Omental fat pad (tissue), 4 donors: ENCODE results near the gene ZNF804A. TPM values are rescaled to one million over a fixed set of nuclear protein-coding genes. Genes with fewer than 3 reads are reported as not detected.
"Not testable (repeated sequence)": the region's sequence is repeated elsewhere in the genome, so short reads cannot be mapped to it uniquely, and the experiment has no call there.

Experiments
- ATAC-seq: fragments of 150-250 bp; one replicate; pipeline ENCODE4 v1.9.1; 2016; ENCODE audit warnings: mild to moderate bottlenecking, moderate library complexity; ENCODE audit not compliant: low FRiP score
- DNase-seq: peaks from one replicate; pipeline ENCODE4 v3.0.0-alpha.2; 2019; ENCODE audit warnings: low spot score
- total RNA-seq, 4 donors: library from RNA; depleted of rRNA; stranded (reverse); fragments of >200 nt; gene quantifications; one replicate each; pipeline ENCODE4 v1.1.0, GENCODE V29; 2016
- TF ChIP-seq, protein P1 (sequence below), 3 donors: fragments of 450-650 bp; IDR thresholded peaks; one replicate each; pipeline ENCODE4 v1.5.1; 2016 to 2017; ENCODE audit warnings: antibody characterized with exemption in 3 of 3, mild to moderate bottlenecking in 3 of 3, moderate library complexity in 2 of 3

Gene ZNF804A
- total RNA-seq, 4 donors from 2014 or later = 0.09 to 0.79 (median 0.60) TPM; not detected in 1

DNA sequence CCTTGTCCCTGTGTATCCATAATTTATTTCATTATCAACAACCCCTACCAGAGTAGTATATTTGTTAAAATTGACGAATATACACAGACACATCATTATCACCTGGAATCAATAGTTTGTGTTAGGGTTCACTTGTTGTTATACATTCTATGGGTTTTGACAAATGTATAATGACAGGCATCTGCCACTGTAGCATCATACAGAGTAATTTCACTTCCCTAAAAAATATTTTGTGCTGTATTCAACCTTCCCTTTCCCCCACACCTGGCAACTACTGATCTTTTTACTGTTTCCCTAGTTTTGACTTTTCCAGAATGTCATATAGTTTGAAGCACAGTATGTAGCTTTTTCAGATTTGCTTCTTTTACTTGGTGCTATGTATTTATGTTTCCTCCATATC lies 132.0 kb downstream of the ZNF804A start:
- TF ChIP-seq, protein P1, sequence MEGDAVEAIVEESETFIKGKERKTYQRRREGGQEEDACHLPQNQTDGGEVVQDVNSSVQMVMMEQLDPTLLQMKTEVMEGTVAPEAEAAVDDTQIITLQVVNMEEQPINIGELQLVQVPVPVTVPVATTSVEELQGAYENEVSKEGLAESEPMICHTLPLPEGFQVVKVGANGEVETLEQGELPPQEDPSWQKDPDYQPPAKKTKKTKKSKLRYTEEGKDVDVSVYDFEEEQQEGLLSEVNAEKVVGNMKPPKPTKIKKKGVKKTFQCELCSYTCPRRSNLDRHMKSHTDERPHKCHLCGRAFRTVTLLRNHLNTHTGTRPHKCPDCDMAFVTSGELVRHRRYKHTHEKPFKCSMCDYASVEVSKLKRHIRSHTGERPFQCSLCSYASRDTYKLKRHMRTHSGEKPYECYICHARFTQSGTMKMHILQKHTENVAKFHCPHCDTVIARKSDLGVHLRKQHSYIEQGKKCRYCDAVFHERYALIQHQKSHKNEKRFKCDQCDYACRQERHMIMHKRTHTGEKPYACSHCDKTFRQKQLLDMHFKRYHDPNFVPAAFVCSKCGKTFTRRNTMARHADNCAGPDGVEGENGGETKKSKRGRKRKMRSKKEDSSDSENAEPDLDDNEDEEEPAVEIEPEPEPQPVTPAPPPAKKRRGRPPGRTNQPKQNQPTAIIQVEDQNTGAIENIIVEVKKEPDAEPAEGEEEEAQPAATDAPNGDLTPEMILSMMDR (IDR thresholded peaks at IDR 0.05) = no peak
- ATAC-seq (no peak), DNase-seq (no peak)

DNA sequence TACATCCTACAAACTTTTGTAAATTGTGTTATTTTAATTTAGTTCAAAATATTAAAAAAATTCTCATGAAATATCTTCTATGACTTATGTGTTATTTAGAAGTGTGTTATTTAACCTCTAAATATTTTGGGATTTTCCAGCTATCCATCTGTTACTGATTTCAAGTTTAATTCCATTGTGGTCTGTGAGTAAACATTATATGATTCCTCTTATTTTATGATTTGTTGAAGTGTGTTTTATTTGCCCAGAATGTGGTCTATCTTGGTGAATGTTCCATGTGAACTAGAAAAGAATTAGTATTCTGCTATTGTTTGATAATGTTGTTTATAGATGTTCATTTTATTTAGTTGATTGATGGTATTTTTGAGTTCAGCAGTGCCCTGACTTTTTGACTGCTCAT lies 136.0 kb downstream of the ZNF804A start:
- DNase-seq (no peak), ATAC-seq (no peak)
- TF ChIP-seq, protein P1 (IDR thresholded peaks at IDR 0.05) = no peak

DNA sequence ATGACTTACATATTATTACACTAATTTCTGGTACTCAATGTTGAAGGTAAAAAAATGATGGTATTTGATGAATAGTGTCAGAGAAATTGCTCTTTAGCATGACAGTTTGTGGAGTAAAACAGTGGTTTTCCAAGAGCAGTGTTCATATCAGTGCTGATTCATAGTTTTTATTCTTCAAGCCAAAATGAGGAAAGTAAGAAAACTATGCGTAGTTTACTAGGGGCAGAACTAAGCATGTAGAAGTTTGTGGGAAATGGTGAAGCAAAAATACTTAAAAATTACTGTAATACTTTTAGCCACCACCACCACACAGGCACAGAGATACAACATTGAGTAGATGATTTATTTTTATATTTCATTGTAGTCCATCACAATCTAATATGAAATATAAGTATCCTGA lies 137.3 kb downstream of the ZNF804A start:
- ATAC-seq = no peak
- TF ChIP-seq, protein P1 (IDR thresholded peaks at IDR 0.05) = no peak

DNA sequence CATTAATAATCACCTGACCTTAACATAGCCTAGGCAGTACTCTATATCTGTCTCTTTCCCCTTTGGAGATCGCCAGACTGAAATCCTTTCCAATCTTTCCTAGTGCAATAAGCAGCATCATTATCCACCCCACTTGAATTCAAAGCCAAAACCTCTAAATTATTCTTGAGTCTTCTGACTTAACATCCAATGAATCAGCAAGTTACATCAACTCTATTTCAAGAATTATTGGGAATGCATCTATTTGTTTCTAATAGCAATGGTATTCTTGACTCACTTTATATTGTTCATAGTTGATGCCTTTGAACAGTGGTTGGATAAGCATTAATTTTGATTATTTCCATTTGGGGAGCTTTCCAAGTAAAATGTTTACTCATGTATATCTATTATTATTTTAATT lies 144.8 kb downstream of the ZNF804A start:
- ATAC-seq = no peak
- TF ChIP-seq, protein P1 (IDR thresholded peaks at IDR 0.05) = no peak
- no peak for DNase-seq

More for the DNA sequence above, 137.3 kb downstream of the ZNF804A start:
- no peak for DNase-seq

DNA sequence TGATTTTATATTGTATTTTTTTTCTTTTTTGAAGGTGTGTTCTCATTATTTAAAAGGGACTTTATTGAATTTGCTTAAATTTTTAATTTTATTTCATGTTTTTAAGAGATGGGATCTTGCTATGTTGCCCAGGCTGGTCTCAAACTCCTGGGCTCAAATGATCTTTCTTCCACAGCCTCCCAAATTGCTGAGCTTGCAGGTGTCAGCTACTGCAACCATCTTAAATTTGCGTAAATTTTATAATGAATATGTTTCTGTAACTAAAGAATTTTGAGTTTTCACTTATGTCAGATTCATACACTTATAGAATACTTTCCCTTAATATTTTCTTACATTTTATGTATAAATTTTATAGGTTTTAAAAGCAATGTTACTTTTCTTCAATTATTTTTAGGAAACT lies 157.8 kb downstream of the ZNF804A start:
- ATAC-seq (no peak), DNase-seq (no peak)
- TF ChIP-seq, protein P1 (IDR thresholded peaks at IDR 0.05) = no peak

DNA sequence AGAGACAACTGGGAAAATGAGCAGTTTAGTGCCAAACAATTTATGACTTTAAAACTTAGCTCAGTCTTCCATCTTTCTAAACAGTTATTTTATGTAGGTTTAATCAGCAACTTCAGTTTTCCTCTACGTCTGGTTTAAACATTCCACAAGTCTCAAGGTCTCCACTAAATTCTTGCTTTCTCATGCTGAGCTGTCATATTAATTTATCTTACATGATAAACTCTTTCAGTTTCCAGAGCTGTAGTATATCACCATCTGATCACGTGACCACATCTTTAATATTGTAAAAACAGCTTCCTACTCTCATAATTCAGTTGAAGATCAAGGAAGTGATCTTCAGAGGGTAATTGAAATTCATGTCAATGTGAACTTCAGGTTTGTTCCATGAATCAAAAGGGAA lies 158.6 kb downstream of the ZNF804A start:
- TF ChIP-seq, protein P1 (IDR thresholded peaks at IDR 0.05) = no peak
- no peak for ATAC-seq
- no peak for DNase-seq

DNA sequence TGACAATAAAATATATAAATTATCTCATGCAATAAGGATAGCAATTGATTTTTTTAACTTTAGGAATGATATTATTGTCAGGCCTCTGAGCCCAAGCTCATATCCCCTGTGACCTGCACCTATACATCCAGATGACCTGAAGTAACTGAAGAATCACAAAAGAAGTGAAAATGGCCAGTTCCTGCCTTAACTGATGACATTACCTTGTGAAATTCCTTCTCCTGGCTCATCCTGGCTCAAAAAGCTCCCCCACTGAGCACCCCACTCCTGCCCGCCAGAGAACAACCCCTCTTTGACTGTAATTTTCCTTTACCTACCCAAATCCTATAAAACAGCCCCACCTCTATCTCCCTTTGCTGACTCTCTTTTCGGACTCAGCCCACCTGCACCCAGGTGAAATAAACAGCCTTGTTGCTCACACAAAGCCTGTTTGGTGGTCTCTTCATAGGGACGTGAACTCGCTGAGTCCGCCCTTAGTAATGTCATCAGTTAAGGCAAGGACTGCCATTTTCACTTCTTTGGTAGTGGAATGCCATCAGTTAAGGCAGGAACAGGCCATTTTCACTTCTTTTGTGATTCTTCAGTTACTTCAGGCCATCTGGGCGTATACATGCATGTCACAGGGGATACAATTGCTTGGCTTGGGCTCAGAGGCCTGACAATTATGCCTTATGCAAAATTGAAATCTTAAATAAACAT lies 161.4 kb downstream of the ZNF804A start:
- not testable (repeated sequence) for DNase-seq, ATAC-seq
